AG09309 (cell line): ENCODE data around the gene ITGBL1.

ENCODE experiments used
- DNase-seq: peaks from one replicate; pipeline ENCODE4 v3.0.0-alpha.2; 2010; ENCODE audit warnings: low read depth
- H3K4me3 ChIP-seq: 2 replicates; pipeline ENCODE4 v1.5.1; 2011; ENCODE audit warnings: mild to moderate bottlenecking, low read depth, low read length, moderate library complexity; ENCODE audit not compliant: control insufficient read depth
- CTCF ChIP-seq: IDR thresholded peaks from 2 replicates; pipeline ENCODE4 v1.5.1; 2011; ENCODE audit warnings: mild to moderate bottlenecking, low read depth, low read length, inconsistent platforms; ENCODE audit not compliant: insufficient read depth, control insufficient read depth; ENCODE audit errors: missing control alignments

The ITGBL1 gene

GRCh38 chr13:101576455-101576854 is 124.0 kb downstream of the ITGBL1 start:
- no peak for DNase-seq

GRCh38 chr13:101576977-101577376 is 124.5 kb downstream of the ITGBL1 start:
- H3K4me3 ChIP-seq = no peak overlapping the region
- TF ChIP-seq CTCF = no peak
- DNase-seq = no peak

More at GRCh38 chr13:101576455-101576854, 124.0 kb downstream of the ITGBL1 start:
- no peak overlapping the region for H3K4me3 ChIP-seq
- no peak for TF ChIP-seq CTCF

GRCh38 chr13:101579281-101579802 is 126.9 kb downstream of the ITGBL1 start:
- TF ChIP-seq CTCF = no peak
- no peak for DNase-seq
- H3K4me3 ChIP-seq = no peak overlapping the region

- no peak for TF ChIP-seq CTCF
- DNase-seq = no peak
- H3K4me3 ChIP-seq = no peak overlapping the region
Measured at GRCh38 chr13:101584331-101584730, 131.9 kb downstream of the ITGBL1 start.

GRCh38 chr13:101590479-101590878 is 138.0 kb downstream of the ITGBL1 start:
- TF ChIP-seq CTCF = no peak
- no peak for DNase-seq
- no peak overlapping the region for H3K4me3 ChIP-seq

- H3K4me3 ChIP-seq = no peak overlapping the region
- TF ChIP-seq CTCF = no peak
- no peak for DNase-seq
Measured at GRCh38 chr13:101594936-101595335, 142.5 kb downstream of the ITGBL1 start.

GRCh38 chr13:101596803-101597202 is 144.3 kb downstream of the ITGBL1 start:
- no peak overlapping the region for H3K4me3 ChIP-seq
- no peak for TF ChIP-seq CTCF
- DNase-seq = no peak
